HepG2 (cell line): Measurements from ENCODE around the gene SNRNP25. TPM values are rescaled to one million over a fixed set of nuclear protein-coding genes. Genes with fewer than 3 reads are reported as not detected.
A peak's percentile ranks its signal among the peaks of the same experiment; 100 is the strongest.

Experiments
- FIP1L1 ChIP-seq: fragments of 200-400 bp; formaldehyde crosslinking; IDR thresholded peaks from 2 replicates; pipeline ENCODE4 v1.6.1; 2018; ENCODE audit warnings: low read depth, mild to moderate bottlenecking, low read length, moderate library complexity, borderline replicate concordance; ENCODE audit not compliant: insufficient read depth
- FOSL2 ChIP-seq: sonication (generic); formaldehyde crosslinking; IDR thresholded peaks from 2 replicates; pipeline ENCODE4 v1.4.0; 2020; ENCODE audit warnings: missing genetic modification reagents
- FOXA1 ChIP-seq, 2 experiments: fragments of 450-650 bp in 1 of 2; sonication (generic) in 1 of 2; formaldehyde crosslinking in 1 of 2; IDR thresholded peaks; 2 replicates each; pipeline versions ENCODE4 v1.4.0 to v1.6.1; 2016 to 2020; ENCODE audit warnings: missing genetic modification reagents in 1 of 2
- GATAD1 ChIP-seq: IDR thresholded peaks from 2 replicates; pipeline ENCODE4 v1.6.1; 2016; ENCODE audit warnings: missing genetic modification reagents, missing compliant biosample characterization
- KDM2A ChIP-seq: sonication (generic); formaldehyde crosslinking; IDR thresholded peaks from 2 replicates; pipeline ENCODE4 v1.4.0; 2020; ENCODE audit warnings: low read depth, missing genetic modification reagents, borderline replicate concordance
- MYC ChIP-seq: sonication (generic); formaldehyde crosslinking; IDR thresholded peaks from 2 replicates; pipeline ENCODE4 v1.9.0; 2021; ENCODE audit warnings: missing genetic modification reagents, borderline replicate concordance
- NCOA1 ChIP-seq: sonication (generic); formaldehyde crosslinking; IDR thresholded peaks from 2 replicates; pipeline ENCODE4 v1.9.0; 2021; ENCODE audit warnings: missing genetic modification reagents
- ONECUT2 ChIP-seq: sonication (generic); formaldehyde crosslinking; IDR thresholded peaks from 2 replicates; pipeline ENCODE4 v1.4.0; 2020; ENCODE audit warnings: missing genetic modification reagents
- REPIN1 ChIP-seq: sonication (generic); formaldehyde crosslinking; IDR thresholded peaks from 2 replicates; pipeline ENCODE4 v1.8.0; 2022; ENCODE audit warnings: missing genetic modification reagents, low read depth, mild to moderate bottlenecking, borderline replicate concordance
- SAFB2 ChIP-seq: sonication (generic); formaldehyde crosslinking; IDR thresholded peaks from 2 replicates; pipeline ENCODE4 v1.5.1; 2020; ENCODE audit warnings: missing genetic modification reagents, low read depth, mild to moderate bottlenecking, borderline replicate concordance
- XRCC5 ChIP-seq: fragments of 200-400 bp; formaldehyde crosslinking; optimal IDR thresholded peaks from 2 replicates; pipeline ENCODE3; 2017; ENCODE audit warnings: mild to moderate bottlenecking, low read length
- ZNF343 ChIP-seq: sonication (generic); formaldehyde crosslinking; IDR thresholded peaks from 2 replicates; pipeline ENCODE4 v1.4.0; 2020; ENCODE audit warnings: mild to moderate bottlenecking, missing genetic modification reagents
- ZNF782 ChIP-seq: sonication (generic); formaldehyde crosslinking; IDR thresholded peaks from 2 replicates; pipeline ENCODE4 v1.4.0; 2020; ENCODE audit warnings: missing genetic modification reagents, mild to moderate bottlenecking, borderline replicate concordance
- polyA plus RNA-seq, 8 experiments: library from polyadenylated mRNA; depleted of rRNA in 3 of 8; stranded (reverse) in 7 of 8; unstranded in 1 of 8; fragments of >200 nt; fragmentation: Illumina TruSeq in 4 of 8; extraction: Trizol in 4 of 8; gene quantifications; 2 replicates each; pipeline versions ENCODE4 v1.2.1 to v1.2.3, GENCODE V29; 2011 to 2016; ENCODE audit warnings: low read depth in 4 of 8, missing spikeins in 1 of 8, mixed read lengths in 1 of 8; ENCODE audit not compliant: insufficient read depth in 1 of 8
- total RNA-seq, 5 experiments: library from RNA; depleted of rRNA; stranded (reverse); fragments of >200 nt; fragmentation: Illumina TruSeq; extraction: Trizol; gene quantifications; 2 replicates each; pipeline ENCODE4 v1.2.3, GENCODE V29; 2016; ENCODE audit warnings: low read depth in 1 of 5
- TF ChIP-seq, protein P1 (sequence below): sonication (generic); formaldehyde crosslinking; IDR thresholded peaks from 2 replicates; pipeline ENCODE4 v1.4.0; 2020; ENCODE audit warnings: missing genetic modification reagents, borderline replicate concordance
- TF ChIP-seq, protein P2 (sequence below): sonication (generic); formaldehyde crosslinking; IDR thresholded peaks from 2 replicates; pipeline ENCODE4 v1.5.0; 2020; ENCODE audit warnings: mild to moderate bottlenecking, low read depth, missing genetic modification reagents, borderline replicate concordance
- TF ChIP-seq, protein P3 (sequence below), 2 experiments: fragments of 450-650 bp in 1 of 2; sonication (generic) in 1 of 2; formaldehyde crosslinking in 1 of 2; IDR thresholded peaks; 2 replicates each; pipeline versions ENCODE4 v1.6.1 to v1.8.0; 2016 to 2022; ENCODE audit warnings: antibody characterized with exemption in 1 of 2, mild to moderate bottlenecking in 1 of 2, missing genetic modification reagents in 1 of 2

The SNRNP25 gene
- total and polyA plus RNA-seq, 2 of the 13 experiments (the other 11 are each of a cell fraction or from before 2014, with no cell fraction given) = 34.1 to 97.4 TPM

DNA sequence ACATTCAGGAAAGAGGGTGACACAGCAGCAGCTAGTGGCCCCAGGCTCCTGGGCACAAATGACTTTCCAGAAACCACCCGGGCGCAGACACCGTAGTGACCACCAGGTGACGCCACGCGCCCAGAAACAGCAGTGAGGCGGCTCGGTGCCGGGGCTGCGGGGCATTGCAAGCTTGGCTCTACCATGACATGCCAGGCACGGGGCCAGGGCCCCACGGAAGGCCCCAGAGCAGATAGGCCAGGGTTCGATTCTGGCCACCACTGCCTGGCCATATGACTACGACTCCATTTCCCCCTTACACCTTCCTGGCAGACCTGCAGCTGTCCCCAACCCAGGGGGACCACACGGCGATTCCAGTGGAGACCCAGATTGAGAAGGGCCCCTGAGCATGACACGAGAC is 12.1 kb downstream of the SNRNP25 start (continued):
- TF ChIP-seq FOSL2 (CRISPR knock-in tag) = peak; percentile 42; the same call in 1 of the 2 replicates
- TF ChIP-seq FIP1L1 = no peak
- 0 out of 2 replicates have a peak, but pooled peaks have one; percentile 49 for TF ChIP-seq SAFB2 (CRISPR knock-in tag)
- 0 out of 2 replicates have a peak, but pooled peaks have one; percentile 28 for TF ChIP-seq REPIN1
- peak; percentile 59; the same call in 1 of the 2 replicates for TF ChIP-seq GATAD1 (CRISPR knock-in tag)
- no peak for TF ChIP-seq ZNF343 (CRISPR knock-in tag)
- no peak for TF ChIP-seq ONECUT2 (CRISPR knock-in tag)
- TF ChIP-seq, protein P1, sequence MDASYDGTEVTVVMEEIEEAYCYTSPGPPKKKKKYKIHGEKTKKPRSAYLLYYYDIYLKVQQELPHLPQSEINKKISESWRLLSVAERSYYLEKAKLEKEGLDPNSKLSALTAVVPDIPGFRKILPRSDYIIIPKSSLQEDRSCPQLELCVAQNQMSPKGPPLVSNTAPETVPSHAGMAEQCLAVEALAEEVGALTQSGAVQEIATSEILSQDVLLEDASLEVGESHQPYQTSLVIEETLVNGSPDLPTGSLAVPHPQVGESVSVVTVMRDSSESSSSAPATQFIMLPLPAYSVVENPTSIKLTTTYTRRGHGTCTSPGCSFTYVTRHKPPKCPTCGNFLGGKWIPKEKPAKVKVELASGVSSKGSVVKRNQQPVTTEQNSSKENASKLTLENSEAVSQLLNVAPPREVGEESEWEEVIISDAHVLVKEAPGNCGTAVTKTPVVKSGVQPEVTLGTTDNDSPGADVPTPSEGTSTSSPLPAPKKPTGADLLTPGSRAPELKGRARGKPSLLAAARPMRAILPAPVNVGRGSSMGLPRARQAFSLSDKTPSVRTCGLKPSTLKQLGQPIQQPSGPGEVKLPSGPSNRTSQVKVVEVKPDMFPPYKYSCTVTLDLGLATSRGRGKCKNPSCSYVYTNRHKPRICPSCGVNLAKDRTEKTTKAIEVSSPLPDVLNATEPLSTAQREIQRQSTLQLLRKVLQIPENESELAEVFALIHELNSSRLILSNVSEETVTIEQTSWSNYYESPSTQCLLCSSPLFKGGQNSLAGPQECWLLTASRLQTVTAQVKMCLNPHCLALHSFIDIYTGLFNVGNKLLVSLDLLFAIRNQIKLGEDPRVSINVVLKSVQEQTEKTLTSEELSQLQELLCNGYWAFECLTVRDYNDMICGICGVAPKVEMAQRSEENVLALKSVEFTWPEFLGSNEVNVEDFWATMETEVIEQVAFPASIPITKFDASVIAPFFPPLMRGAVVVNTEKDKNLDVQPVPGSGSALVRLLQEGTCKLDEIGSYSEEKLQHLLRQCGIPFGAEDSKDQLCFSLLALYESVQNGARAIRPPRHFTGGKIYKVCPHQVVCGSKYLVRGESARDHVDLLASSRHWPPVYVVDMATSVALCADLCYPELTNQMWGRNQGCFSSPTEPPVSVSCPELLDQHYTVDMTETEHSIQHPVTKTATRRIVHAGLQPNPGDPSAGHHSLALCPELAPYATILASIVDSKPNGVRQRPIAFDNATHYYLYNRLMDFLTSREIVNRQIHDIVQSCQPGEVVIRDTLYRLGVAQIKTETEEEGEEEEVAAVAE = no peak
- TF ChIP-seq FOXA1 (IDR thresholded peaks at IDR 0.05) = no peak
- no peak for TF ChIP-seq FOXA1 (CRISPR knock-in tag; IDR thresholded peaks at IDR 0.05)
- TF ChIP-seq, protein P2, sequence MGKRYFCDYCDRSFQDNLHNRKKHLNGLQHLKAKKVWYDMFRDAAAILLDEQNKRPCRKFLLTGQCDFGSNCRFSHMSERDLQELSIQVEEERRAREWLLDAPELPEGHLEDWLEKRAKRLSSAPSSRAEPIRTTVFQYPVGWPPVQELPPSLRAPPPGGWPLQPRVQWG = no peak
- TF ChIP-seq XRCC5 = peak; percentile 78
- TF ChIP-seq, protein P3, sequence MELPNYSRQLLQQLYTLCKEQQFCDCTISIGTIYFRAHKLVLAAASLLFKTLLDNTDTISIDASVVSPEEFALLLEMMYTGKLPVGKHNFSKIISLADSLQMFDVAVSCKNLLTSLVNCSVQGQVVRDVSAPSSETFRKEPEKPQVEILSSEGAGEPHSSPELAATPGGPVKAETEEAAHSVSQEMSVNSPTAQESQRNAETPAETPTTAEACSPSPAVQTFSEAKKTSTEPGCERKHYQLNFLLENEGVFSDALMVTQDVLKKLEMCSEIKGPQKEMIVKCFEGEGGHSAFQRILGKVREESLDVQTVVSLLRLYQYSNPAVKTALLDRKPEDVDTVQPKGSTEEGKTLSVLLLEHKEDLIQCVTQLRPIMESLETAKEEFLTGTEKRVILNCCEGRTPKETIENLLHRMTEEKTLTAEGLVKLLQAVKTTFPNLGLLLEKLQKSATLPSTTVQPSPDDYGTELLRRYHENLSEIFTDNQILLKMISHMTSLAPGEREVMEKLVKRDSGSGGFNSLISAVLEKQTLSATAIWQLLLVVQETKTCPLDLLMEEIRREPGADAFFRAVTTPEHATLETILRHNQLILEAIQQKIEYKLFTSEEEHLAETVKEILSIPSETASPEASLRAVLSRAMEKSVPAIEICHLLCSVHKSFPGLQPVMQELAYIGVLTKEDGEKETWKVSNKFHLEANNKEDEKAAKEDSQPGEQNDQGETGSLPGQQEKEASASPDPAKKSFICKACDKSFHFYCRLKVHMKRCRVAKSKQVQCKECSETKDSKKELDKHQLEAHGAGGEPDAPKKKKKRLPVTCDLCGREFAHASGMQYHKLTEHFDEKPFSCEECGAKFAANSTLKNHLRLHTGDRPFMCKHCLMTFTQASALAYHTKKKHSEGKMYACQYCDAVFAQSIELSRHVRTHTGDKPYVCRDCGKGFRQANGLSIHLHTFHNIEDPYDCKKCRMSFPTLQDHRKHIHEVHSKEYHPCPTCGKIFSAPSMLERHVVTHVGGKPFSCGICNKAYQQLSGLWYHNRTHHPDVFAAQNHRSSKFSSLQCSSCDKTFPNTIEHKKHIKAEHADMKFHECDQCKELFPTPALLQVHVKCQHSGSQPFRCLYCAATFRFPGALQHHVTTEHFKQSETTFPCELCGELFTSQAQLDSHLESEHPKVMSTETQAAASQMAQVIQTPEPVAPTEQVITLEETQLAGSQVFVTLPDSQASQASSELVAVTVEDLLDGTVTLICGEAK (IDR thresholded peaks at IDR 0.05) = no peak
- TF ChIP-seq, protein P3 (CRISPR knock-in tag; IDR thresholded peaks at IDR 0.05) = no peak
- TF ChIP-seq NCOA1 (CRISPR knock-in tag) = no peak
- no peak for TF ChIP-seq ZNF782
- TF ChIP-seq MYC (CRISPR knock-in tag) = peak; percentile 32; the same call in 1 of the 2 replicates
- peak; percentile 82 for TF ChIP-seq KDM2A
